HepG2 (cell line): ENCODE measurements around the gene WDR48. TPM values are rescaled to one million over a fixed set of nuclear protein-coding genes. Genes with fewer than 3 reads are reported as not detected.
A peak's percentile ranks its signal among the peaks of the same experiment; 100 is the strongest.

Source experiments
- AGO2 ChIP-seq: fragments of 200-400 bp; formaldehyde crosslinking; optimal IDR thresholded peaks from 2 replicates; pipeline ENCODE3; 2017; ENCODE audit warnings: mild to moderate bottlenecking, low read depth, low read length, moderate library complexity
- AKAP8 ChIP-seq: sonication (generic); formaldehyde crosslinking; IDR thresholded peaks from 2 replicates; pipeline ENCODE4 v1.5.1; 2020; ENCODE audit warnings: mild to moderate bottlenecking, missing genetic modification reagents
- ATF2 ChIP-seq: sonication (generic); formaldehyde crosslinking; IDR thresholded peaks from 2 replicates; pipeline ENCODE4 v1.4.0; 2020; ENCODE audit warnings: missing genetic modification reagents
- FOXK1 ChIP-seq: sonication (generic); formaldehyde crosslinking; IDR thresholded peaks from 2 replicates; pipeline ENCODE4 v1.4.0; 2020; ENCODE audit warnings: low read depth, missing genetic modification reagents, borderline replicate concordance
- FOXP1 ChIP-seq, 2 experiments: fragments of 450-650 bp in 1 of 2; IDR thresholded peaks; 2 replicates each; pipeline ENCODE4 v1.6.1; 2017 to 2018; ENCODE audit warnings: antibody characterized with exemption in 1 of 2
- GABPA ChIP-seq, 2 experiments: IDR thresholded peaks; 2 replicates each; pipeline ENCODE4 v1.6.1; 2011 to 2016; ENCODE audit warnings: low read depth in 2 of 2, low read length in 1 of 2, missing biosample characterization in 1 of 2, missing genetic modification characterization in 1 of 2
- GZF1 ChIP-seq: sonication (generic); formaldehyde crosslinking; IDR thresholded peaks from 2 replicates; pipeline ENCODE4 v1.5.1; 2020; ENCODE audit warnings: mild to moderate bottlenecking, missing genetic modification reagents
- HNF4A ChIP-seq: sonication (generic); formaldehyde crosslinking; IDR thresholded peaks from 2 replicates; pipeline ENCODE4 v1.4.0; 2020; ENCODE audit warnings: missing genetic modification reagents
- HOXA3 ChIP-seq: sonication (generic); formaldehyde crosslinking; IDR thresholded peaks from 2 replicates; pipeline ENCODE4 v1.5.0; 2020; ENCODE audit warnings: missing genetic modification reagents
- KDM6A ChIP-seq: IDR thresholded peaks from 2 replicates; pipeline ENCODE4 v1.6.1; 2016; ENCODE audit warnings: low read depth
- NFIB ChIP-seq: sonication (generic); formaldehyde crosslinking; IDR thresholded peaks from 2 replicates; pipeline ENCODE4 v1.9.0; 2021; ENCODE audit warnings: missing genetic modification reagents, mild to moderate bottlenecking, borderline replicate concordance
- POGZ ChIP-seq: sonication (generic); formaldehyde crosslinking; IDR thresholded peaks from 2 replicates; pipeline ENCODE4 v1.4.0; 2020; ENCODE audit warnings: mild to moderate bottlenecking, missing genetic modification reagents
- RFX3 ChIP-seq: IDR thresholded peaks from 2 replicates; pipeline ENCODE4 v1.6.1; 2016; ENCODE audit warnings: missing biosample characterization, missing genetic modification reagents
- SAFB2 ChIP-seq: sonication (generic); formaldehyde crosslinking; IDR thresholded peaks from 2 replicates; pipeline ENCODE4 v1.5.1; 2020; ENCODE audit warnings: missing genetic modification reagents, low read depth, mild to moderate bottlenecking, borderline replicate concordance
- SALL1 ChIP-seq: sonication (generic); formaldehyde crosslinking; IDR thresholded peaks from 2 replicates; pipeline ENCODE4 v1.8.0; 2022; ENCODE audit warnings: mild to moderate bottlenecking, missing genetic modification reagents
- SATB2 ChIP-seq: sonication (generic); formaldehyde crosslinking; IDR thresholded peaks from 2 replicates; pipeline ENCODE4 v1.5.0; 2020; ENCODE audit warnings: missing genetic modification reagents
- SKI ChIP-seq: fragments of 450-650 bp; IDR thresholded peaks from one replicate; pipeline ENCODE4 v1.6.1; 2018; ENCODE audit warnings: mild to moderate bottlenecking; ENCODE audit not compliant: partially characterized antibody
- SP5 ChIP-seq: IDR thresholded peaks from 2 replicates; pipeline ENCODE4 v1.6.1; 2016; ENCODE audit warnings: low read depth, borderline replicate concordance
- STAT6 ChIP-seq: sonication (generic); formaldehyde crosslinking; IDR thresholded peaks from 2 replicates; pipeline ENCODE4 v1.4.0; 2020; ENCODE audit warnings: missing genetic modification reagents, mild to moderate bottlenecking, borderline replicate concordance
- TEAD3 ChIP-seq: optimal IDR thresholded peaks from 2 replicates; pipeline ENCODE3; 2016; ENCODE audit warnings: borderline replicate concordance
- ZBTB34 ChIP-seq: sonication (generic); formaldehyde crosslinking; IDR thresholded peaks from 2 replicates; pipeline ENCODE4 v1.8.0; 2022; ENCODE audit warnings: mild to moderate bottlenecking, missing genetic modification reagents
- ZNF20 ChIP-seq: sonication (generic); formaldehyde crosslinking; IDR thresholded peaks from 2 replicates; pipeline ENCODE4 v1.4.0; 2020; ENCODE audit warnings: mild to moderate bottlenecking, moderate library complexity, missing genetic modification reagents
- ZNF652 ChIP-seq: IDR thresholded peaks from 2 replicates; pipeline ENCODE4 v1.6.1; 2016; ENCODE audit warnings: low read depth, borderline replicate concordance
- ZNF747 ChIP-seq: sonication (generic); formaldehyde crosslinking; IDR thresholded peaks from 2 replicates; pipeline ENCODE4 v1.8.1; 2023; ENCODE audit warnings: missing genetic modification reagents, mild to moderate bottlenecking, borderline replicate concordance
- polyA plus RNA-seq, 8 experiments: library from polyadenylated mRNA; depleted of rRNA in 3 of 8; stranded (reverse) in 7 of 8; unstranded in 1 of 8; fragments of >200 nt; fragmentation: Illumina TruSeq in 4 of 8; extraction: Trizol in 4 of 8; gene quantifications; 2 replicates each; pipeline versions ENCODE4 v1.2.1 to v1.2.3, GENCODE V29; 2011 to 2016; ENCODE audit warnings: low read depth in 4 of 8, missing spikeins in 1 of 8, mixed read lengths in 1 of 8; ENCODE audit not compliant: insufficient read depth in 1 of 8
- total RNA-seq, 5 experiments: library from RNA; depleted of rRNA; stranded (reverse); fragments of >200 nt; fragmentation: Illumina TruSeq; extraction: Trizol; gene quantifications; 2 replicates each; pipeline ENCODE4 v1.2.3, GENCODE V29; 2016; ENCODE audit warnings: low read depth in 1 of 5

Gene WDR48
- total and polyA plus RNA-seq, 2 of the 13 experiments (the other 11 are each of a cell fraction or from before 2014, with no cell fraction given): 29.2 to 31.2 TPM

GRCh38 chr3:39013921-39014509, 37.8 kb upstream of the WDR48 start (continued):
- TF ChIP-seq ATF2 (CRISPR knock-in tag) (no peak), SKI (peak; percentile 59), RFX3 (CRISPR knock-in tag) (no peak), TEAD3 (CRISPR knock-in tag) (peak; percentile 7), ZNF747 (CRISPR knock-in tag) (no peak), FOXK1 (CRISPR knock-in tag) (no peak), ZNF652 (no peak), HNF4A (CRISPR knock-in tag) (peak; percentile 62), POGZ (CRISPR knock-in tag) (peak; percentile 42; the same call in 1 of the 2 replicates), ZNF20 (CRISPR knock-in tag) (no peak), STAT6 (CRISPR knock-in tag) (no peak), SATB2 (CRISPR knock-in tag) (no peak), HOXA3 (CRISPR knock-in tag) (no peak), SAFB2 (no peak), SALL1 (CRISPR knock-in tag) (no peak; the same call in 1 of the 2 replicates), AGO2 (no peak), FOXP1 (IDR thresholded peaks at IDR 0.05) (no peak), FOXP1 (CRISPR knock-in tag; IDR thresholded peaks at IDR 0.05) (0 out of 2 replicates have a peak, but pooled peaks have one; percentile 36), AKAP8 (no peak), GZF1 (no peak), NFIB (CRISPR knock-in tag) (no peak), KDM6A (0 out of 2 replicates have a peak, but pooled peaks have one; percentile 32), GABPA (IDR thresholded peaks at IDR 0.05; ENCODE audit: low read depth, low read length) (no peak), GABPA (CRISPR knock-in tag; IDR thresholded peaks at IDR 0.05; ENCODE audit: low read depth) (no peak), SP5 (peak; percentile 61; the same call in 1 of the 2 replicates), ZBTB34 (CRISPR knock-in tag) (no peak)
